HEK293 (cell line): ENCODE data around the gene TWIST1.

Experiments used
- IKZF3 ChIP-seq: fragments of 450-650 bp; IDR thresholded peaks from 2 replicates; pipeline ENCODE4 v1.5.0; 2018; ENCODE audit warnings: missing biosample characterization, mild to moderate bottlenecking, missing genetic modification characterization, moderate library complexity
- KLF8 ChIP-seq: fragments of 450-650 bp; formaldehyde crosslinking; IDR thresholded peaks from 2 replicates; pipeline ENCODE4 v1.5.1; 2016; ENCODE audit warnings: missing biosample characterization, missing genetic modification characterization
- ZBTB20 ChIP-seq: fragments of 450-650 bp; formaldehyde crosslinking; IDR thresholded peaks from 2 replicates; pipeline ENCODE4 v1.5.1; 2016; ENCODE audit warnings: missing biosample characterization, missing genetic modification characterization
- ZBTB44 ChIP-seq: fragments of 450-650 bp; IDR thresholded peaks from 2 replicates; pipeline ENCODE4 v1.5.1; 2018; ENCODE audit warnings: missing biosample characterization, mild to moderate bottlenecking, missing genetic modification characterization
- ZFP41 ChIP-seq: fragments of 450-650 bp; formaldehyde crosslinking; IDR thresholded peaks from 2 replicates; pipeline ENCODE4 v1.5.1; 2016; ENCODE audit warnings: missing biosample characterization, missing genetic modification characterization, borderline replicate concordance
- ZNF239 ChIP-seq: fragments of 450-650 bp; formaldehyde crosslinking; IDR thresholded peaks from 2 replicates; pipeline ENCODE4 v1.5.1; 2016; ENCODE audit warnings: missing biosample characterization, missing genetic modification characterization
- ZNF426 ChIP-seq: fragments of 450-650 bp; formaldehyde crosslinking; IDR thresholded peaks from 2 replicates; pipeline ENCODE4 v1.5.1; 2017; ENCODE audit warnings: missing biosample characterization, missing genetic modification characterization, mild to moderate bottlenecking, inconsistent platforms, moderate library complexity
- ZNF488 ChIP-seq: fragments of 450-650 bp; formaldehyde crosslinking; IDR thresholded peaks from 2 replicates; pipeline ENCODE4 v1.5.1; 2016; ENCODE audit warnings: missing biosample characterization, missing genetic modification characterization
- ZNF571 ChIP-seq: fragments of 450-650 bp; formaldehyde crosslinking; IDR thresholded peaks from 2 replicates; pipeline ENCODE4 v1.5.0; 2017; ENCODE audit warnings: missing biosample characterization, missing genetic modification characterization
- ZNF660 ChIP-seq: fragments of 450-650 bp; IDR thresholded peaks from 2 replicates; pipeline ENCODE4 v1.5.1; 2018; ENCODE audit warnings: missing biosample characterization, mild to moderate bottlenecking, missing genetic modification characterization
- ZNF677 ChIP-seq: fragments of 450-650 bp; IDR thresholded peaks from 2 replicates; pipeline ENCODE4 v1.5.0; 2018; ENCODE audit warnings: missing biosample characterization, mild to moderate bottlenecking, missing genetic modification characterization, moderate library complexity
- ZNF692 ChIP-seq: fragments of 450-650 bp; formaldehyde crosslinking; IDR thresholded peaks from 2 replicates; pipeline ENCODE4 v1.5.1; 2016; ENCODE audit warnings: missing biosample characterization, missing genetic modification characterization
- ZNF776 ChIP-seq: fragments of 450-650 bp; formaldehyde crosslinking; IDR thresholded peaks from 2 replicates; pipeline ENCODE4 v1.5.0; 2017; ENCODE audit warnings: missing biosample characterization, missing genetic modification characterization, borderline replicate concordance
- ZNF792 ChIP-seq: fragments of 450-650 bp; formaldehyde crosslinking; IDR thresholded peaks from 2 replicates; pipeline ENCODE4 v1.5.1; 2016; ENCODE audit warnings: missing biosample characterization, missing genetic modification characterization
- ZNF837 ChIP-seq: fragments of 450-650 bp; formaldehyde crosslinking; IDR thresholded peaks from 2 replicates; pipeline ENCODE4 v1.5.1; 2016; ENCODE audit warnings: missing biosample characterization, missing genetic modification characterization
- TF ChIP-seq, protein P1 (sequence below): fragments of 450-650 bp; formaldehyde crosslinking; IDR thresholded peaks from 2 replicates; pipeline ENCODE4 v1.5.1; 2016; ENCODE audit warnings: missing biosample characterization, missing genetic modification characterization
- TF ChIP-seq, protein P2 (sequence below): fragments of 450-650 bp; formaldehyde crosslinking; IDR thresholded peaks from 2 replicates; pipeline ENCODE4 v1.5.1; 2016; ENCODE audit warnings: missing biosample characterization, missing genetic modification characterization
- TF ChIP-seq, protein P3 (sequence below): fragments of 450-650 bp; formaldehyde crosslinking; IDR thresholded peaks from 2 replicates; pipeline ENCODE4 v1.5.1; 2016; ENCODE audit warnings: missing biosample characterization, missing genetic modification characterization, low read depth
- TF ChIP-seq, protein P4 (sequence below): fragments of 450-650 bp; formaldehyde crosslinking; IDR thresholded peaks from 2 replicates; pipeline ENCODE4 v1.5.1; 2016; ENCODE audit warnings: missing biosample characterization, missing genetic modification characterization, borderline replicate concordance
- TF ChIP-seq, protein P5 (sequence below): fragments of 450-650 bp; formaldehyde crosslinking; IDR thresholded peaks from 2 replicates; pipeline ENCODE4 v1.5.1; 2016; ENCODE audit warnings: missing biosample characterization, missing genetic modification characterization

Gene TWIST1

DNA sequence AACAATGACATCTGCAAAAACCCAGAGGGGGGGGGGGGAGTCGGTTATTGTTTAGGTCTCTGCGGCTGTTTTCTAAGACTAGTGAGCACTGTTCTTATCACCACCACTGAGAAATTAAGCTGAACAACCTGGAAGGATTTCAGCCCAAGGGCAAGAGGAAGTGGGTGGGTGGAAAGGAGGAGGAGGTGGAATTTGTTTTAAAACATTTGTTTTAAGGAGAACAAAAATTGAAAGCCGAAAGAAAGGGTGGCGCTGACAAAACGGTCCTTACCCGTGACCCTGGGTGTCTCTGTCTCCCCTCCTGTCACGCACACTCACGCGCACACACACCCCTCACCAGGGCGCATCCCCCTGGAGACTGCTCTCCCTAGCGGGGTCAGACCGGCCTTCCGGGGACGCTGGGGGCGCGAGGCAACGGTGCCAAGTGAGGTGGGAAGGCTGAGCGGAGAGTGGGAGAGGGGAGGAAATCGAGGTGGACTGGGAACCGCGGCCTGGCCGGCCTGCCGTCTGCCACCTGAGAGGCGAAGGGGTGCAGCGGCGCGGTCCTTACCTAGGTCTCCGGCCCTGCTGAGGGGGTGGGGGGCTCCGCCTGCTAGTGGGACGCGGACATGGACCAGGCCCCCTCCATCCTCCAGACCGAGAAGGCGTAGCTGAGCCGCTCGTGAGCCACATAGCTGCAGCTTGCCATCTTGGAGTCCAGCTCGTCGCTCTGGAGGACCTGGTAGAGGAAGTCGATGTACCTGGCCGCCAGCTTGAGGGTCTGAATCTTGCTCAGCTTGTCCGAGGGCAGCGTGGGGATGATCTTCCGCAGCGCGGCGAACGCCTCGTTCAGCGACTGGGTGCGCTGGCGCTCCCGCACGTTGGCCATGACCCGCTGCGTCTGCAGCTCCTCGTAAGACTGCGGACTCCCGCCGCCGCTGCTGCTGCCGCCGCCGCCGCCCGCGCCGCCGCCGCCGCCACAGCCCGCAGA, 1.0 kb downstream of the TWIST1 start (continued):
- TF ChIP-seq, protein P1, sequence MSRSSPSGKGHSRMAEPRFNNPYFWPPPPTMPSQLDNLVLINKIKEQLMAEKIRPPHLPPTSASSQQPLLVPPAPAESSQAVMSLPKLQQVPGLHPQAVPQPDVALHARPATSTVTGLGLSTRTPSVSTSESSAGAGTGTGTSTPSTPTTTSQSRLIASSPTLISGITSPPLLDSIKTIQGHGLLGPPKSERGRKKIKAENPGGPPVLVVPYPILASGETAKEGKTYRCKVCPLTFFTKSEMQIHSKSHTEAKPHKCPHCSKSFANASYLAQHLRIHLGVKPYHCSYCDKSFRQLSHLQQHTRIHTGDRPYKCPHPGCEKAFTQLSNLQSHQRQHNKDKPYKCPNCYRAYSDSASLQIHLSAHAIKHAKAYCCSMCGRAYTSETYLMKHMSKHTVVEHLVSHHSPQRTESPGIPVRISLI (tag by site-specific recombination) = no peak
- TF ChIP-seq ZNF571 (tag by site-specific recombination) (no peak), ZNF692 (tag by site-specific recombination) (no peak), ZNF239 (tag by site-specific recombination) (no peak), ZBTB44 (tag by site-specific recombination) (no peak), ZNF426 (tag by site-specific recombination) (no peak), ZFP41 (tag by site-specific recombination) (no peak), ZNF837 (tag by site-specific recombination) (no peak), KLF8 (tag by site-specific recombination) (no peak), ZNF677 (tag by site-specific recombination) (no peak), ZNF488 (tag by site-specific recombination) (no peak), ZNF776 (tag by site-specific recombination) (no peak), IKZF3 (tag by site-specific recombination) (no peak), ZBTB20 (tag by site-specific recombination) (no peak), ZNF792 (tag by site-specific recombination) (no peak), ZNF660 (tag by site-specific recombination) (no peak)
- TF ChIP-seq, protein P2, sequence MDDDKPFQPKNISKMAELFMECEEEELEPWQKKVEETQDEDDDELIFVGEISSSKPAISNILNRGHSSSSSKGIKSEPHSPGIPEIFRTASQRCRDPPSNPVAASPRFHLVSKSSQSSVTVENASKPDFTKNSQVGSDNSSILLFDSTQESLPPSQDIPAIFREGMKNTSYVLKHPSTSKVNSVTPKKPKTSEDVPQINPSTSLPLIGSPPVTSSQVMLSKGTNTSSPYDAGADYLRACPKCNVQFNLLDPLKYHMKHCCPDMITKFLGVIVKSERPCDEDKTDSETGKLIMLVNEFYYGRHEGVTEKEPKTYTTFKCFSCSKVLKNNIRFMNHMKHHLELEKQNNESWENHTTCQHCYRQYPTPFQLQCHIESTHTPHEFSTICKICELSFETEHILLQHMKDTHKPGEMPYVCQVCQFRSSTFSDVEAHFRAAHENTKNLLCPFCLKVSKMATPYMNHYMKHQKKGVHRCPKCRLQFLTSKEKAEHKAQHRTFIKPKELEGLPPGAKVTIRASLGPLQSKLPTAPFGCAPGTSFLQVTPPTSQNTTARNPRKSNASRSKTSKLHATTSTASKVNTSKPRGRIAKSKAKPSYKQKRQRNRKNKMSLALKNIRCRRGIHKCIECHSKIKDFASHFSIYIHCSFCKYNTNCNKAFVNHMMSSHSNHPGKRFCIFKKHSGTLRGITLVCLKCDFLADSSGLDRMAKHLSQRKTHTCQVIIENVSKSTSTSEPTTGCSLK = no peak
- TF ChIP-seq, protein P3, sequence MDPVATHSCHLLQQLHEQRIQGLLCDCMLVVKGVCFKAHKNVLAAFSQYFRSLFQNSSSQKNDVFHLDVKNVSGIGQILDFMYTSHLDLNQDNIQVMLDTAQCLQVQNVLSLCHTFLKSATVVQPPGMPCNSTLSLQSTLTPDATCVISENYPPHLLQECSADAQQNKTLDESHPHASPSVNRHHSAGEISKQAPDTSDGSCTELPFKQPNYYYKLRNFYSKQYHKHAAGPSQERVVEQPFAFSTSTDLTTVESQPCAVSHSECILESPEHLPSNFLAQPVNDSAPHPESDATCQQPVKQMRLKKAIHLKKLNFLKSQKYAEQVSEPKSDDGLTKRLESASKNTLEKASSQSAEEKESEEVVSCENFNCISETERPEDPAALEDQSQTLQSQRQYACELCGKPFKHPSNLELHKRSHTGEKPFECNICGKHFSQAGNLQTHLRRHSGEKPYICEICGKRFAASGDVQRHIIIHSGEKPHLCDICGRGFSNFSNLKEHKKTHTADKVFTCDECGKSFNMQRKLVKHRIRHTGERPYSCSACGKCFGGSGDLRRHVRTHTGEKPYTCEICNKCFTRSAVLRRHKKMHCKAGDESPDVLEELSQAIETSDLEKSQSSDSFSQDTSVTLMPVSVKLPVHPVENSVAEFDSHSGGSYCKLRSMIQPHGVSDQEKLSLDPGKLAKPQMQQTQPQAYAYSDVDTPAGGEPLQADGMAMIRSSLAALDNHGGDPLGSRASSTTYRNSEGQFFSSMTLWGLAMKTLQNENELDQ = no peak
- TF ChIP-seq, protein P4, sequence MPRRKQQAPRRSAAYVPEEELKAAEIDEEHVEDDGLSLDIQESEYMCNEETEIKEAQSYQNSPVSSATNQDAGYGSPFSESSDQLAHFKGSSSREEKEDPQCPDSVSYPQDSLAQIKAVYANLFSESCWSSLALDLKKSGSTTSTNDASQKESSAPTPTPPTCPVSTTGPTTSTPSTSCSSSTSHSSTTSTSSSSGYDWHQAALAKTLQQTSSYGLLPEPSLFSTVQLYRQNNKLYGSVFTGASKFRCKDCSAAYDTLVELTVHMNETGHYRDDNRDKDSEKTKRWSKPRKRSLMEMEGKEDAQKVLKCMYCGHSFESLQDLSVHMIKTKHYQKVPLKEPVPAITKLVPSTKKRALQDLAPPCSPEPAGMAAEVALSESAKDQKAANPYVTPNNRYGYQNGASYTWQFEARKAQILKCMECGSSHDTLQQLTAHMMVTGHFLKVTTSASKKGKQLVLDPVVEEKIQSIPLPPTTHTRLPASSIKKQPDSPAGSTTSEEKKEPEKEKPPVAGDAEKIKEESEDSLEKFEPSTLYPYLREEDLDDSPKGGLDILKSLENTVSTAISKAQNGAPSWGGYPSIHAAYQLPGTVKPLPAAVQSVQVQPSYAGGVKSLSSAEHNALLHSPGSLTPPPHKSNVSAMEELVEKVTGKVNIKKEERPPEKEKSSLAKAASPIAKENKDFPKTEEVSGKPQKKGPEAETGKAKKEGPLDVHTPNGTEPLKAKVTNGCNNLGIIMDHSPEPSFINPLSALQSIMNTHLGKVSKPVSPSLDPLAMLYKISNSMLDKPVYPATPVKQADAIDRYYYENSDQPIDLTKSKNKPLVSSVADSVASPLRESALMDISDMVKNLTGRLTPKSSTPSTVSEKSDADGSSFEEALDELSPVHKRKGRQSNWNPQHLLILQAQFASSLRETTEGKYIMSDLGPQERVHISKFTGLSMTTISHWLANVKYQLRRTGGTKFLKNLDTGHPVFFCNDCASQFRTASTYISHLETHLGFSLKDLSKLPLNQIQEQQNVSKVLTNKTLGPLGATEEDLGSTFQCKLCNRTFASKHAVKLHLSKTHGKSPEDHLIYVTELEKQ = no peak
- TF ChIP-seq, protein P5, sequence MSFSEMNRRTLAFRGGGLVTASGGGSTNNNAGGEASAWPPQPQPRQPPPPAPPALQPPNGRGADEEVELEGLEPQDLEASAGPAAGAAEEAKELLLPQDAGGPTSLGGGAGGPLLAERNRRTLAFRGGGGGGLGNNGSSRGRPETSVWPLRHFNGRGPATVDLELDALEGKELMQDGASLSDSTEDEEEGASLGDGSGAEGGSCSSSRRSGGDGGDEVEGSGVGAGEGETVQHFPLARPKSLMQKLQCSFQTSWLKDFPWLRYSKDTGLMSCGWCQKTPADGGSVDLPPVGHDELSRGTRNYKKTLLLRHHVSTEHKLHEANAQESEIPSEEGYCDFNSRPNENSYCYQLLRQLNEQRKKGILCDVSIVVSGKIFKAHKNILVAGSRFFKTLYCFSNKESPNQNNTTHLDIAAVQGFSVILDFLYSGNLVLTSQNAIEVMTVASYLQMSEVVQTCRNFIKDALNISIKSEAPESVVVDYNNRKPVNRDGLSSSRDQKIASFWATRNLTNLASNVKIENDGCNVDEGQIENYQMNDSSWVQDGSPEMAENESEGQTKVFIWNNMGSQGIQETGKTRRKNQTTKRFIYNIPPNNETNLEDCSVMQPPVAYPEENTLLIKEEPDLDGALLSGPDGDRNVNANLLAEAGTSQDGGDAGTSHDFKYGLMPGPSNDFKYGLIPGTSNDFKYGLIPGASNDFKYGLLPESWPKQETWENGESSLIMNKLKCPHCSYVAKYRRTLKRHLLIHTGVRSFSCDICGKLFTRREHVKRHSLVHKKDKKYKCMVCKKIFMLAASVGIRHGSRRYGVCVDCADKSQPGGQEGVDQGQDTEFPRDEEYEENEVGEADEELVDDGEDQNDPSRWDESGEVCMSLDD = no peak; the same call in 1 of the 2 replicates
